H9 (cell line): ENCODE results near the gene CASP6. TPM values are rescaled to one million over a fixed set of nuclear protein-coding genes. Genes with fewer than 3 reads are reported as not detected.

Source experiments
- DNase-seq: peaks from one replicate; pipeline ENCODE4 v3.0.0-alpha.2; 2017
- H2AFZ ChIP-seq: one replicate; pipeline ENCODE4 v1.6.1; 2013; ENCODE audit warnings: mild to moderate bottlenecking, low read length, control low read depth, moderate library complexity
- H2AK5ac ChIP-seq: 2 replicates; pipeline ENCODE4 v1.6.1; 2013; ENCODE audit warnings: low read length, control low read depth, mixed read lengths; ENCODE audit not compliant: insufficient read length
- H2BK120ac ChIP-seq: one replicate; pipeline ENCODE4 v1.6.1; 2013; ENCODE audit warnings: low read depth, mild to moderate bottlenecking, low read length, control low read depth, inconsistent platforms; ENCODE audit not compliant: poor library complexity, severe bottlenecking
- H2BK12ac ChIP-seq: 2 replicates; pipeline ENCODE4 v1.6.1; 2013; ENCODE audit warnings: low read length, control low read depth, mixed read lengths, low read depth; ENCODE audit not compliant: insufficient read length
- H2BK15ac ChIP-seq: 2 replicates; pipeline ENCODE4 v1.6.1; 2013; ENCODE audit warnings: low read depth, low read length, control low read depth
- H2BK20ac ChIP-seq: one replicate; pipeline ENCODE4 v1.6.1; 2013; ENCODE audit warnings: low read depth, mild to moderate bottlenecking, low read length, control low read depth, inconsistent platforms; ENCODE audit not compliant: poor library complexity, severe bottlenecking
- H2BK5ac ChIP-seq: 2 replicates; pipeline ENCODE4 v1.6.1; 2013; ENCODE audit warnings: low read length, control low read depth, mixed read lengths; ENCODE audit not compliant: insufficient read length
- H3K14ac ChIP-seq: 2 replicates; pipeline ENCODE4 v1.6.1; 2013; ENCODE audit warnings: low read length, control low read depth; ENCODE audit not compliant: insufficient read depth
- H3K18ac ChIP-seq: 2 replicates; pipeline ENCODE4 v1.6.1; 2013; ENCODE audit warnings: low read depth, mild to moderate bottlenecking, mixed read lengths, low read length, control low read depth; ENCODE audit not compliant: insufficient read length
- H3K23ac ChIP-seq: 2 replicates; pipeline ENCODE4 v1.6.1; 2013; ENCODE audit warnings: low read length, control low read depth, mixed read lengths, low read depth; ENCODE audit not compliant: insufficient read length
- H3K23me2 ChIP-seq: 2 replicates; pipeline ENCODE4 v1.6.1; 2013; ENCODE audit warnings: low read depth, mild to moderate bottlenecking, mixed read lengths, low read length, control low read depth; ENCODE audit not compliant: insufficient read length, poor library complexity, severe bottlenecking
- H3K27ac ChIP-seq: 2 replicates; pipeline ENCODE4 v1.5.1; 2013; ENCODE audit warnings: low read length, control low read depth, mixed read lengths, low read depth; ENCODE audit not compliant: insufficient read length
- H3K27me3 ChIP-seq: 2 replicates; pipeline ENCODE4 v1.6.1; 2013; ENCODE audit warnings: low read length, control low read depth, inconsistent platforms; ENCODE audit not compliant: insufficient read depth
- H3K4ac ChIP-seq: 2 replicates; pipeline ENCODE4 v1.6.1; 2013; ENCODE audit warnings: low read depth, mild to moderate bottlenecking, control low read depth, inconsistent platforms, low read length, moderate library complexity
- H3K4me1 ChIP-seq: 2 replicates; pipeline ENCODE4 v1.6.1; 2013; ENCODE audit warnings: low read length, control low read depth, inconsistent platforms; ENCODE audit not compliant: insufficient read depth
- H3K4me2 ChIP-seq: 2 replicates; pipeline ENCODE4 v1.6.1; 2013; ENCODE audit warnings: low read length, control low read depth, mixed read lengths; ENCODE audit not compliant: insufficient read length, insufficient read depth
- H3K56ac ChIP-seq: 2 replicates; pipeline ENCODE4 v1.6.1; 2013; ENCODE audit warnings: low read depth, mild to moderate bottlenecking, mixed read lengths, low read length, control low read depth; ENCODE audit not compliant: insufficient read length
- H3K79me1 ChIP-seq: 2 replicates; pipeline ENCODE4 v1.6.1; 2013; ENCODE audit warnings: low read depth, mild to moderate bottlenecking, moderate library complexity, low read length, control low read depth, inconsistent platforms; ENCODE audit not compliant: insufficient read depth, poor library complexity, severe bottlenecking
- H3K79me2 ChIP-seq: 2 replicates; pipeline ENCODE4 v1.6.1; 2013; ENCODE audit warnings: low read length, control low read depth, inconsistent platforms; ENCODE audit not compliant: insufficient read depth
- H3K9ac ChIP-seq: 2 replicates; pipeline ENCODE4 v1.6.1; 2013; ENCODE audit warnings: low read length, control low read depth, mixed read lengths; ENCODE audit not compliant: insufficient read length; ENCODE audit errors: extremely low read depth
- H3K9me3 ChIP-seq: one replicate; pipeline ENCODE4 v1.6.1; 2013; ENCODE audit warnings: low read depth, low read length, inconsistent platforms; ENCODE audit not compliant: control insufficient read depth
- H3T11ph ChIP-seq: one replicate; pipeline ENCODE4 v1.6.1; 2013; ENCODE audit warnings: mild to moderate bottlenecking, low read length, control low read depth, inconsistent platforms
- H4K20me1 ChIP-seq: one replicate; pipeline ENCODE4 v1.6.1; 2013; ENCODE audit not compliant: control insufficient read depth, insufficient read length, insufficient read depth
- H4K5ac ChIP-seq: 2 replicates; pipeline ENCODE4 v1.6.1; 2013; ENCODE audit warnings: low read depth, mild to moderate bottlenecking, mixed read lengths, low read length, control low read depth; ENCODE audit not compliant: insufficient read length
- H4K8ac ChIP-seq: replicated peaks from 2 replicates; pipeline ENCODE4 v1.6.1; 2013; ENCODE audit warnings: low read length, control low read depth, mixed read lengths, low read depth; ENCODE audit not compliant: insufficient read length
- H4K91ac ChIP-seq: 2 replicates; pipeline ENCODE4 v1.6.1; 2013; ENCODE audit warnings: low read depth, mild to moderate bottlenecking, moderate library complexity, mixed read lengths, low read length, control low read depth; ENCODE audit not compliant: insufficient read length
- H3K27ac Mint-ChIP-seq, 3 experiments: 2 replicates in 2 of 3; 3 replicates in 1 of 3; pipeline ENCODE4 v1.8.0; 2020 to 2021; ENCODE audit warnings: mixed read lengths in 3 of 3, mild to moderate bottlenecking in 1 of 3, moderate library complexity in 1 of 3
- H3K27me3 Mint-ChIP-seq: 2 replicates; pipeline ENCODE4 v1.8.0; 2021; ENCODE audit warnings: low read depth, mild to moderate bottlenecking, moderate library complexity, mixed read lengths
- H3K36me3 Mint-ChIP-seq, 3 experiments: 2 replicates in 2 of 3; 3 replicates in 1 of 3; pipeline ENCODE4 v1.8.0; 2020 to 2021; ENCODE audit warnings: low read depth in 3 of 3, mixed read lengths in 3 of 3; ENCODE audit not compliant: insufficient read depth in 1 of 3
- H3K4me1 Mint-ChIP-seq, 2 experiments: 2 replicates each; pipeline ENCODE4 v1.8.0; 2020; ENCODE audit warnings: mixed read lengths in 2 of 2
- H3K4me3 Mint-ChIP-seq, 2 experiments: 2 replicates in 1 of 2; 3 replicates in 1 of 2; pipeline ENCODE4 v1.8.0; 2020 to 2021; ENCODE audit warnings: mild to moderate bottlenecking in 2 of 2, mixed read lengths in 2 of 2, moderate library complexity in 1 of 2
- H3K9me3 Mint-ChIP-seq, 2 experiments: 2 replicates in 1 of 2; 3 replicates in 1 of 2; pipeline ENCODE4 v1.8.0; 2020; ENCODE audit warnings: mild to moderate bottlenecking in 2 of 2, mixed read lengths in 2 of 2, moderate library complexity in 1 of 2
- CTCF ChIP-seq: fragments of 200-600 bp; sonication (generic); conservative IDR thresholded peaks from 3 replicates; pipeline ENCODE4 v1.8.0; 2021; ENCODE audit warnings: antibody characterized with exemption, mild to moderate bottlenecking
- total RNA-seq: library from RNA; stranded (reverse); gene quantifications from 2 replicates; pipeline ENCODE4 v1.2.1, GENCODE V29; 2021

The CASP6 gene
- total RNA-seq, 1 experiment from 2014 or later, result 25.2 TPM

GRCh38 chr4:109745830-109746229 lies 42.6 kb upstream of the CASP6 start:
- H3K56ac ChIP-seq, result no peak overlapping the region
- Mint-ChIP-seq H3K4me1 (peaks cover 4 to 7% of the 10 kb centered on the region in 2 experiments; a peak in 2 of 4 replicates), H3K4me3 (no peak overlapping the region), H3K27me3 (no peaks in the 10 kb centered on the region), H3K36me3 (no peaks in the 10 kb centered on the region), H3K9me3 (no peaks in the 10 kb centered on the region), H3K27ac (no peak overlapping the region)
- H3K79me1 ChIP-seq, result no peaks in the 10 kb centered on the region
- H4K20me1 ChIP-seq, result no peaks in the 10 kb centered on the region
- no peak overlapping the region for H3K14ac ChIP-seq
- no peak overlapping the region for H4K8ac ChIP-seq
- H2AK5ac ChIP-seq, result no peak overlapping the region
- no peak overlapping the region for H2AFZ ChIP-seq
- no peak overlapping the region for H2BK20ac ChIP-seq
- no peak for TF ChIP-seq CTCF
- no peak for DNase-seq
- H3K4me2 ChIP-seq, result no peak overlapping the region
- no peak overlapping the region for H3K4ac ChIP-seq
- H2BK5ac ChIP-seq, result no peak overlapping the region
- H3K4me1 ChIP-seq, result no peaks in the 10 kb centered on the region
- no peak overlapping the region for H3T11ph ChIP-seq
- H3K9me3 ChIP-seq, result no peaks in the 10 kb centered on the region
- H4K5ac ChIP-seq, result no peak overlapping the region
- no peak overlapping the region for H2BK12ac ChIP-seq
- H3K23me2 ChIP-seq, result no peaks in the 10 kb centered on the region
- H2BK15ac ChIP-seq, result no peak overlapping the region
- no peak overlapping the region for H3K23ac ChIP-seq
- no peaks in the 10 kb centered on the region for H3K79me2 ChIP-seq
- H3K27ac ChIP-seq, result no peak overlapping the region
- H4K91ac ChIP-seq, result no peak overlapping the region
- no peaks in the 10 kb centered on the region for H3K27me3 ChIP-seq
- H3K9ac ChIP-seq, result no peak overlapping the region
- H2BK120ac ChIP-seq, result no peak overlapping the region
- H3K18ac ChIP-seq, result no peak overlapping the region
